OCI-M2 (cell line): Measurements from ENCODE around the gene NPHP1.
"Not testable (repeated sequence)": the region's sequence is repeated elsewhere in the genome, so short reads cannot be mapped to it uniquely, and the experiment has no call there.

ENCODE experiments used
- DNase-seq: peaks from one replicate; lab custom pipeline; 2025; ENCODE audit not compliant: unreplicated experiment; lab: John Stamatoyannopoulos, UW

Gene NPHP1

GRCh38 chr2:110131166-110131565, 73.6 kb downstream of the NPHP1 start:
- DNase-seq, result no peak

DNA sequence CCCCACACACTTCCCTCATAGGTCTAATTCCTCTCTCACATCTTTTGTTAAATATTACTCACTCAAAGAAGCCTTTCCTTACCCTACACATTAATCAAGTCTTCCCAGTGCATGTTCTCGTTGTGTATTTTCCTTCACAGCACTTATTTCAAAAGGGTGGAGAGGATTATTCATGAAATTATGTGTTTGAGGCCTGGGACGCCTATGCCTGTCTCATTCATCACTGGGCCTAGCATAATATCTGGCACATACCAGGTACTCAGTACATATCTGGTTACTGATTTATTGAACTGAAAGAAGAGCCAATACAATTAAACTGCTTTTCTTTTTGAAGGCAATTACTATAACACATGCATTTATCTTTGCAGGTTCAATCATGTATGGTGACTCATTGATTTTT, 74.1 kb downstream of the NPHP1 start:
- DNase-seq, result no peak

DNA sequence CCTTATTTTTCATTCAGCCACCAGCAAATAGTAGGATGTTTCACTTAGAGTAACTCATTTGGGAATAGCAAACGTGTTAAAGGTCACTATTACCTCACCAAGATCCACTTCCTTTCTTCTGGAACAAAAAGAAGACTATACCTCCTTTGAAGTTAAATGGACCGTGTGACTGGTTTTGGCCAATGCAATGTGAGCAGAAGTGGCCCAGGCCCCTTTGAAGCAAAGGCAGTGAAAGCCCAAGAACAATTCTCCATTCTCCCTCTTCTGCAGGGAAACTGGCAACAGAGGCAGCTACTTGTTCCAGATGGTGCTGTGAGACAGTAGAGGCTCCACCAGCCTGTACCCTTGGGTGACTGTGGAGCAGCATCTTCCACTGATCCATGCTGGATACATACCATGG, 77.9 kb downstream of the NPHP1 start:
- DNase-seq, result no peak

DNA sequence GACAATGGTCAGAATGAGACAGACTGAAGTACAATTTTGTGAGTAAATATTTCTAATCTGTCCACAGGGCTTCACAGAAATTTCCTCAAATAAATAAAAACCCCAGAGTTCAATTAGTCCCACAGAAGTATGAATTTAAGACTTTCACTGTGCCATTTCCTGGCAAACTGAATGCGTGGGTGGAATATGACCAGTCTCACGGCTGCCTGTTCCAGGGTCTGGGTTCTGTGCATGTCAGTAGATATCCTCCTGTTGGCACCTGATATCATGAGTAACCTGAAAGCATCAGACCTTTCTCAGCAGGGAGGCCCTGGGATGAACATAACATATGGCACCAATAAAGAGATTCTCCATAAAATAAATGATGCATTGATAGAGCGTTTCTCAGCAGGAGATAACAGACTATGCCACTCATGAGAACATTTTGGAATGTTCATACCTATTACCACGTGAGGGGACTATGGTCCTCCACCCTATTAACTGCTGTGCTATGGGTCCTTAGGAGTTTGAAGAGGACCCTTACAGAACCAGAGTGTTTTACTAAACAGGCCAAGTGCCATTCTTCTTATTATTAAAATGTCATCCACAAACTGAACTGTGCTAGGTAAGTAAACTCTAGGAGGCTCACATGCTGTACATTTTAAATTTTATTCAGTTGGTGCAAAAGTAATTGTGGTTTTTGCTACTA, 78.6 kb downstream of the NPHP1 start:
- no peak for DNase-seq

- DNase-seq, result no peak
Measured at GRCh38 chr2:110124939-110125691, 79.7 kb downstream of the NPHP1 start.

DNA sequence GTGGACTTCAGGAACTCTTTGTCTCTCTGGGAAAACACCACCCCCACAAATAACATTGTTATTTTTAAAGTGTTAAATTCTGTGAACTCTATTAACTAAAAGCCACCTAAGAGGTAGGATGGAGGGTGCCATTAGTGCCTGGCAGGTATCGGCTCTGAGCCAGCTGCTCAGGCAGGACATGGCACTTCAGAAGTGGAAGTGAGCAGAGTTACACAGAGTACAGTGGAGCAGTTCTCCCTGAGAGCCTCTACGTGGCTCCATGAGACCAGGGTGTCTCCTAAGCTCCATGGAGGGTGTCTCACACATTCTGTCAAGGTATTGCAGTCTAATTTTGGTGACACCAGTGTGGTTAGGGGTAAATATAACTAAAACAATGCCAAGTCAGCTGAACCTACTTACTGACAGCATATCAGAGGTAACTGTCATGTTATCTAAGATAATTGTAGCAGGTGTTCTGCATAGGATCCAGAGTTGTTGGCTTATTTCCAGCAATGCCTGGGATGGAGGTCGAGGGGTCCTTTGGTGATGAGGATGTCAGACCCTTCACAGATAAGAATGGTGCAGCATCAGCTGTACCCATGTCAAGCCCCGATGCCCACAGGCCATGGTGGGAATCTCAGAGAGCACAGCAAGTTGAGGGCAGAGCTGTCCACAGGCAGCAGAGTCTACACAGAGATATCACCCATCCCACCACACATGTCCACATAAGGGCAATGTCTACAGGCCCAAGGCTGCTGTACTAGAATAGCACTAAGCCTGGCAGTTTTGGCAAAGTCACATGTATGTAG, 80.6 kb downstream of the NPHP1 start:
- no peak for DNase-seq

GRCh38 chr2:110121592-110121991, 83.2 kb downstream of the NPHP1 start:
- no peak for DNase-seq

GRCh38 chr2:110121052-110121334, 83.8 kb downstream of the NPHP1 start:
- DNase-seq, result no peak

- DNase-seq, result no peak
Measured at GRCh38 chr2:110120171-110121051, 84.4 kb downstream of the NPHP1 start.

GRCh38 chr2:110116033-110116710, 88.6 kb downstream of the NPHP1 start:
- DNase-seq, result no peak

DNA sequence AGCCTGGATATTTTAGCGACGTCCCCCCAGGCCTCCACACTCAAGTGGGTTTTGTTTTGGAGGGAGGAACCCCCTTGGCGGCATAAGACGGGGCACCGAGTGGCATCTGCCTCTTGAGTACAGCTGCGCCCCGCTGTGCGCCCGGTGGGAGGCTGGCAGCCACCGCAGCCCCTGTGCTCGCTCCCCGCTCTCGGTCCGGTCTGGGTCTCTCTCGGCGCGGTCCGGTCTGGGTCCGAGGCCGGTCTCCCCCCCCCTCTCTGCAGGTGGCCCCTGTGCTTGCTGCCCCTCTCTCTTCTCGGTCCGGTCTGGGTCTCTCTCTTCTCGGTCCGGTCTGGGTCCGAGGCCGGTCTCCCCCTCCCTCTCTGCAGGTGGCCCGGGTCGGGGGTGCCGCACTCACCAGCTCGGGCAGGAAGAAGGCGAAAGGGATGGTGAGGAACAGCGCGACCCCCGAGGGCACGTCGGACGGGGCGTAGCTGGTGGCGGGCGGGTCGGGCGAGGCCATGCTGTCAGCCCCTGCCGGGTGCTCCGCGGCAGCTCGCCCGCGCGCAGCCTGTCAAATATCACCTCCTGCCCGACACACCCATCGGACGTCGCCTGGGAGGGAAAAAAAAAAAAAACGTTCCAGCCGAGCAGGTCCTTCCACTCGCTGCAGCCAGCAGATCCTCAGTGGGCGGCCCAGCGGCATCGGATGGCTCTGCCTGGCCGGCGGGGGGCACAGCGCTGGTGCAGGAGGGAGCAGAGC, 89.4 kb downstream of the NPHP1 start, which contains the start of gene MALL:
MALL (minus strand) TSS at position 532 of the 742 bp plus-strand sequence; CDS start at position 502, 30 bp downstream.
- no peak for DNase-seq

- no peak for DNase-seq
Measured at GRCh38 chr2:110114831-110115255, 90.0 kb downstream of the NPHP1 start.

- DNase-seq, result no peak
Measured at GRCh38 chr2:110113961-110114591, 90.7 kb downstream of the NPHP1 start.

DNA sequence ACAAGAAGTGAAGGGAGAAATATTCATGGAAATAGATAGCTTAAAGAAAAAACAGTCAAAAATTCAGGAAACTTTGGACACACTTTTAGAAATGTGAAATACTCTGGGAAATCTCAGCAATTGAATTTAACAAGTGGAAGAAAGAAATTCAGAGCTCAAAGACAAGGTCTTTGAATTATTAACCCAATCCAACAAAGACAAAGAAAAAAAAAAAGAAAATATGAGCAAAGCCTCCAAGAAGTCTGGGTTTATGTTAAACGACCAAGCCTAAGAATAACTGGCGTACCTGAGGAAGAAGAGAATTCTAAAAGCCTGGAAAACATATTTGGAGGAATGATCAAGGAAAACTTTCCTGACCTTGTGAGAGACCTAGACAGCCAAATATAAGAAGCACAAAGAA, 96.5 kb downstream of the NPHP1 start:
- DNase-seq, result not testable (repeated sequence)

DNA sequence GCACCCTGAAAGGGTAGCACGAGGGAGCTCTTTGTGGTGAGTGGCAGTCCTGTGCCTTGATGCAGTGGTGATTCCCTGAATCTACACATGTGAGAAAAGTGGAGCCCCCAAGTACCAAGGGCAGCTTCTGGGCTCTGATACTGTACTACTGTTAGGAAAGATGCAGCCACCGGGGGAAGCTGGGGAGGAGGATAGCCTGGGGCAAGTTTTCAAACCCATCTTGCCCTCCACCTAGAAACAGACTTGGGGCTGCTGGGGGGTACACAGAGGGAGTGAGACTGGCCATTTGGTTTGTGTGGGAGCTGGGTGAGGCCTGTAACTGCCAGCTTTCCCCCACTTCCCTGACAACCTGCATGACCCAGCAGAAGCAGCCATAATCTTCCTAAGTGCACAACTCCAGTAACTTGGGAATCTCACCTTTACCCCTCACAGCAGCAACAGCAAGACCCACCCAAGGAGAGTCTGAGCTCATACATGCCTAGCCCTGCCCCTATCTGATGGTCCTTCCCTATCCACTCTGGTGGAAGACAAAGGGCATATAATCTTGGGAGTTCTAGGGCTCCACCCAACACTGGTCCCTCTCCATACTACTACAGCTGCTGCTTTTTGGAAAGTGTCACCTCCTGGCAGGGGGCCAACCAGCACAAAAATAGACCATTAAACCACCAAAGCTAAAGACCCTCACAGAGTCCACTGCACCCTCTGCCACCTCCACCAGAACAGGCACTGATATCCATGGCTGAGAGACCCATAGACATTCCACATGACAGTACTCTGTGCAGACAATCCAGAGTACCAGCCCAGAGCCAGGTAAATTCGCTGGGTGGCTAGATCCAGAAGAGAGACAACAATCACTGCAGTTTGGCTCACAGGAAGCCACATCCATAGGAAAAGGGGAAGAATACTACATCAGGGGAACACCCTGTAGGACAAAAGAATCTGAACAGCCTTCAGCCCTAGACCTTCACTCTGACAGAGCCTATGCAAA, 97.4 kb downstream of the NPHP1 start:
- DNase-seq, result no peak

- no peak for DNase-seq
Measured at GRCh38 chr2:110106642-110107041, 98.2 kb downstream of the NPHP1 start.

DNA sequence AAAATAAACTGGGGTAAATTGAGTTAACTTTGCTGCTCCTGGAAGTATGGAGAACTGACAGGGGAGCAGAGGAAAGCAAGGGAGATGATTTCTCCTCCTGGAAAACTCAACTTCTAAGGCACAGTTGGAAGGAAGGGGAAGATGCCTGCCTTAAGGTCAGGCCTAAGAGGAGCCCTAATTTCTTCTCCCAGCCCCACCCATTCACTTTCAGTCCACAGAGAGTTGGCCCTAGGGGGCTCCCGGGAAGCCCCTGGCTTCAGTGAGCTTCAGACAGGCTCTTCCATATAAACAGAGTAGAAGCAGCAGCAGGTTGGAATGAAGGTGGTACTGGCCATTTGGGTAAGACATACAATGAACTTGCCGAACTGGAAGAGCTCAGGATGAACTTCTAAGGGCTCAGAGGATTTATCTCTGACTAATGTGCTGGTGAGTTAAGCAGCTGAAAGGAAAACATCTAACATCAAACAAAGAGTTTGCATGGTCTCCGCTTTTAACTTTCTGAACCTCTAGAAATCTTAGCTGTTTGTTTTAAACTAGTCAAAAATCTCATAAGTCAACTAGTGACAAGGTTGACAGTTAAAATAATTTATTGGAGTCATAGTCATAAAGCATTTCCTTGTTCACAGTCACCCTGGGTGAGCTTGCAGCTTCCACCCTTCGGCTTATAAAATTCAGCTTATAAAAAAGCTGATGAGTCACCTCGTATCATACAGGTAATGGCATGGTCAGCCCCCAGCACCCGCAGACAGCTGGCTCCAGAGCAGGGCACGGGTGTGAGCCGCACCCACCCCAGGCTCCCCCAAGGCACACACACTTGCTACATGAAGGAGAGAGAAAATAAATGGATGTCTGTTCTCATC, 99.0 kb downstream of the NPHP1 start:
- no peak for DNase-seq
